Measurements from ENCODE around the gene TADA2B. TPM values are rescaled to one million over a fixed set of nuclear protein-coding genes. Genes with fewer than 3 reads are reported as not detected.

The TADA2B gene
- total and polyA plus RNA-seq, 9 of the 15 experiments (the other 6 are each of a cell fraction or from before 2014, with no cell fraction given), result 0.55 to 12.2 (median 7.5) TPM

DNA sequence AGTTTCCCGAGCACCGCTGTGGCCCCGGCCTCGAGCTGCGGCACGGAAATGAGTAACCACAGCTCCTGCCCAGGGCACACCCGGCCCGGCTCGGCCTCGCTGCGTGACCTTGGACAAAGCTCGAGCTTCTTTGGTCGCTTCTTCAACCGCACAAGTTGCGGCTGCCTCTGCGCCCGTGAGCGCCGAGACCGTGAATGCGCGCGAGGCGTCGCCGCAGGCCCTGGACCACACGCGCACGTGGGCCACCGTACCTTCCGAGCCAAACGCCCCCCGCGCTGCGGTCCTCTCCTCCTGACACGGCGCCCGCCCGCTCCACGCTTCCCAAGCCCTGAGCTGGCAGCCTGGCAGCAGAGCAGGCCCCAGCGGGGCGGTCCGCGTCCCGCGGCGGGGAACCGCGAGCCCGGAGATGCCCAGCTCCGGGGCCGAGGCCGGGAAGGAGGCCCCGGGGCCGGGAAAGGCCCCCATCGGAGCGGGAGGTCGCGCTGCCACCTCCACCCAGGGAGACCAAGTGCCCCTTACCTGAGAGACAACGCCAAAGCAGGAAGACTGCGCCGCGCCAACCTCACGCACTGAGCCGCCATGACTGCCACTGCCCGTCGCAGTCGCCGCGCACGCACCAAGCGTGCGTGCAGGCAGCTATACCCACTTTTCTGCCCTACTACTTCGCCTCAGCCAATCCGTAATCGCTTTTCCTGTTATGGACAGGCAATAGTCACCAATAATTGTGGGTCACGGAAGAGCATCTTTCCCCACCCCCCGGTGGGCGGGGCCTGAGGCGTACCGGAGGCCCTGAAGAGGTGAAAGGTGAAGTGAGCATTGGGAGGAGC lies 24.5 kb downstream of the TADA2B start, which contains the start of gene GRPEL1 (continued):
- TF ChIP-seq CBFB (CRISPR knock-in tag; IDR thresholded peaks at IDR 0.05), result peak; percentile 28; the same call in 1 of the 2 replicates
- TF ChIP-seq NRF1 (conservative IDR thresholded peaks at IDR 0.05 in 1 of 2, IDR thresholded peaks at IDR 0.05 in 1 of 2), result peak; percentile 83 to 86
- no peak for TF ChIP-seq PTRF (tag; IDR thresholded peaks at IDR 0.05)
- no peak for TF ChIP-seq ZNF174 (CRISPR knock-in tag; IDR thresholded peaks at IDR 0.05)
- TF ChIP-seq FOXA3 (CRISPR knock-in tag; conservative IDR thresholded peaks at IDR 0.05 in 1 of 2, IDR thresholded peaks at IDR 0.05 in 1 of 2), result peak in 1 of 2 experiments; percentile 20; a peak in 1 of 4 replicates
- 0 out of 4 replicates have a peak, but pooled peaks of 1 of the 2 experiments have one; percentile 30 for TF ChIP-seq MAZ (CRISPR knock-in tag; conservative IDR thresholded peaks at IDR 0.05 in 1 of 2, IDR thresholded peaks at IDR 0.05 in 1 of 2)
- TF ChIP-seq SRSF3 (IDR thresholded peaks at IDR 0.05; ENCODE audit: insufficient read depth, low read length), result 0 out of 2 replicates have a peak, but pooled peaks have one; percentile 74
- TF ChIP-seq ATF7 (IDR thresholded peaks at IDR 0.05), result peak; percentile 38
- TF ChIP-seq RCOR1 (IDR thresholded peaks at IDR 0.05; ENCODE audit: borderline replicate concordance in 1 of 2, low read depth in 2 of 2, low read length in 2 of 2), result peak in 1 of 2 experiments; percentile 63; a peak in 1 of 4 replicates
- TF ChIP-seq CHCHD3 (CRISPR knock-in tag; IDR thresholded peaks at IDR 0.05), result 0 out of 2 replicates have a peak, but pooled peaks have one; percentile 26
- TF ChIP-seq E4F1 (CRISPR knock-in tag; IDR thresholded peaks at IDR 0.05; ENCODE audit: borderline replicate concordance), result no peak
- TF ChIP-seq MECOM (CRISPR knock-in tag; IDR thresholded peaks at IDR 0.05), result peak; percentile 43; the same call in 1 of the 2 replicates
- TF ChIP-seq PYGO2 (tag; IDR thresholded peaks at IDR 0.05), result no peak
- peak; percentile 93 for TF ChIP-seq HNRNPLL (IDR thresholded peaks at IDR 0.05; ENCODE audit: low read depth, low read length, poor library complexity, severe bottlenecking)
- 0 out of 2 replicates have a peak, but pooled peaks have one; percentile 30 for TF ChIP-seq FOXP1 (CRISPR knock-in tag; IDR thresholded peaks at IDR 0.05)
- TF ChIP-seq FOXK2 (conservative IDR thresholded peaks at IDR 0.05 in 1 of 2, IDR thresholded peaks at IDR 0.05 in 1 of 2; ENCODE audit: low read depth in 2 of 2), result peak in 1 of 2 experiments; percentile 30; a peak in 1 of 4 replicates
- no peak for TF ChIP-seq PML (IDR thresholded peaks at IDR 0.05; ENCODE audit: low read length)
- peak; percentile 40 for TF ChIP-seq PCBP1 (IDR thresholded peaks at IDR 0.05; ENCODE audit: low read depth, low read length, poor library complexity, severe bottlenecking)
- TF ChIP-seq CREB1 (IDR thresholded peaks at IDR 0.05), result peak; percentile 49
- TF ChIP-seq CREB1 (CRISPR knock-in tag; IDR thresholded peaks at IDR 0.05), result 0 out of 2 replicates have a peak, but pooled peaks have one; percentile 11
- TF ChIP-seq TBL1XR1 (IDR thresholded peaks at IDR 0.05; ENCODE audit: low read length in 2 of 2), result peak in 1 of 2 experiments; percentile 15; a peak in 1 of 4 replicates
- peak; percentile 41; the same call in 1 of the 2 replicates for TF ChIP-seq MYC (IDR thresholded peaks at IDR 0.05; ENCODE audit: low read depth, low read length)
- no peak for TF ChIP-seq MYC (CRISPR knock-in tag; IDR thresholded peaks at IDR 0.05; ENCODE audit: borderline replicate concordance, low read depth)
- no peak for TF ChIP-seq NCOA2 (IDR thresholded peaks at IDR 0.05; ENCODE audit: partially characterized antibody in 2 of 2)
- TF ChIP-seq GABPB1 (CRISPR knock-in tag; IDR thresholded peaks at IDR 0.05), result peak; percentile 54; the same call in 1 of the 2 replicates
- no peak for TF ChIP-seq ATF1 (CRISPR knock-in tag; IDR thresholded peaks at IDR 0.05)
- TF ChIP-seq ATF1 (tag; IDR thresholded peaks at IDR 0.05), result peak; percentile 78

Measured in K562 (cell line).